ENCODE measurements around the gene PKIB.

Gene PKIB

GRCh38 chr6:122709922-122710512 is 99.8 kb downstream of the PKIB start:
- no peak for DNase-seq (ENCODE audit: low read depth in 1 of 2, low spot score in 1 of 2)

DNA sequence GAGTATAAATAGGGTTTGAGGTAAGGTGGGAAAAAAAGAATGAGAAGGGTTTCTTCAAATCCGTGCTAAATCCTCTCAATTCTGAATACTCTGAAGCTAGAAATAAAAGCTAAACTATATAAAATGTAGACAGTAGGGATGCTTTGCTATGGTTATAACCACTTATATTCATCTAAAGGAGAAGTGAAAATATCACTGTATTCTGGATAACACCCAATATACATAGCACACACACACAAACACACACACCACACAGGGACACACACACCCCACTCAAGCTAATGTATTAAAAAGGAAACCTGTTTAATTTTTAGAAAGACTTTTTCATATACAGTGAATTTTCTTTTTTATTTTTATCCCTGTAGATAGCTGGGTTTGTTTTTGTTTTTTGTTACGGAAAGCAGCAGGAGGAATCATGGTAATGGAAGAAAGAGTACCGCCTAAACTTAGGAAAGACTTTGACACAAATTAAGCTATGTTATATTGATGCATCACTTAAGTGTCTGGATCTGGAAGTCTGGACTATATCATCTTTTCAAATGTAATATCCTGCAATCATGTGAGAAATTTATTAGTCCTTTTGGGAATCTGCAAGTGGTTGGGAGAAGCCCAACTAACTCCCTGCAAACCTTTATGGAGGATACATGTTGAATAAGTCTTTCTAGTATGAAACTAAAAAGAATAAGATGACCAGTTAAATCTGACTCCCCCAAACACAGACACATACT is 100.9 kb downstream of the PKIB start:
- DNase-seq (ENCODE audit: low read depth in 1 of 2, low spot score in 1 of 2) = no peak

- no peak for DNase-seq (ENCODE audit: low read depth in 1 of 2, low spot score in 1 of 2)
These were observed 101.9 kb downstream of the PKIB start for GRCh38 chr6:122712093-122712447.

- DNase-seq (ENCODE audit: low read depth in 1 of 2, low spot score in 1 of 2) = no peak
These were observed 102.4 kb downstream of the PKIB start for GRCh38 chr6:122712448-122713137.

DNA sequence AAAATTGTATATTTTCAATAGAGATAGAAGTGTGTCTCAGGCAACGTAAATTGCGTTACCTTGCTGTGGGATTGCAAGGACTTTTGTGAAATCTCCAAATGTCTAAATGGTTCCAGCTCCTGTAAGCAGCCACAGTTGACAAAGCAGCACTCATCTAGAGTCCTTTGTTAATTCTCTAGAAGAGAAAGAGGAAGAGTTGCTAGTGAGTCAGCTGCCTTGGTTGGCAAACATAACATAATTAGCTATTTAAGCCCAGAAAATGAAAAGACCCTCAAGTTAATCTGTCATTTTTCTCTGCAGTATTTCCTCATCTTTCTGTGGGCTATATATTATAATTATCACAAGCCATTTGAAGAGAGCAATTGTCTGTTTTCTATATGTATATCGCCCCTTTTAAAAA is 102.9 kb downstream of the PKIB start:
- no peak for DNase-seq (ENCODE audit: low read depth in 1 of 2, low spot score in 1 of 2)

- DNase-seq (ENCODE audit: low read depth in 1 of 2, low spot score in 1 of 2) = no peak
These were observed 103.9 kb downstream of the PKIB start for GRCh38 chr6:122714059-122714458.

GRCh38 chr6:122715725-122716124 is 105.5 kb downstream of the PKIB start:
- DNase-seq (ENCODE audit: low read depth in 1 of 2, low spot score in 1 of 2) = no peak

DNA sequence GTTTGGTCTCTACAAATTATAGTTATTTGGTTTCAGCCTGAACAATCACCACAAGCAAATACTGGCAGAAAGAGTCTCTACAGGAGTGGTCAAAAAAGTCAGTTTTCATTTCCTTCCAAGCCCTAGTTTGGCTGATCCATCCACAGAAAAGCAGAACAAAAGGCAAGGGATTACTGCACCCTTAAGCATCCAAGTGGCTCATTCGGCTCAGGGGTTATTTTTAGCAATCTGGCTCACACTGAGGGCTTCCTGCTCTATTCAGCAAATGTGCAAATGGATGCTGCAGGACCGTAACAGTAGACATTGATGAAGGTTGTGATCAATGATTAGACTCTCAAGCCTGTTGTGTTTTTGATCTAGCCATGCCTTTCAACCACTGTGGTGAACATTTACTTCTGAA is 107.1 kb downstream of the PKIB start:
- DNase-seq (ENCODE audit: low read depth in 1 of 2, low spot score in 1 of 2) = no peak

DNA sequence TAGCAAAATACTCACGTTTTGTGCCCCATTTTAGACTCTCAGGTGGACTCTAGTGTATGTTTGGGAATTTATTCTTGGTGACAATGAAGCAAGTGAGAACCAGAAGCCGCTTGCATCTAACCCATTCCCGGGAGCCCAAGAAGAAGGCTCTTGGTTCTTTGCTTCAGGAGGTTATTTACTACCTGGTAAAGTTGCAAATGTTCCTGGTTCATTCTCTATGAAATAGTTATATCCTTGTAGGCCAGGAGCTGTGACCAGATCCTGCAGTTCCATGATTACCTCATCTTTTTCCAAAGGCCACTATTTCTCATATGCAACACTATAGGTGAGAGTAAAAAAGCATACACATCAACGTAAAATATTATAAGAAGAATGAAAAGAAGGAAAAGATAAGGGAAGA is 108.4 kb downstream of the PKIB start:
- no peak for DNase-seq (ENCODE audit: low read depth in 1 of 2, low spot score in 1 of 2)

GRCh38 chr6:122719176-122719575 is 109.0 kb downstream of the PKIB start:
- no peak for DNase-seq (ENCODE audit: low read depth in 1 of 2, low spot score in 1 of 2)

DNA sequence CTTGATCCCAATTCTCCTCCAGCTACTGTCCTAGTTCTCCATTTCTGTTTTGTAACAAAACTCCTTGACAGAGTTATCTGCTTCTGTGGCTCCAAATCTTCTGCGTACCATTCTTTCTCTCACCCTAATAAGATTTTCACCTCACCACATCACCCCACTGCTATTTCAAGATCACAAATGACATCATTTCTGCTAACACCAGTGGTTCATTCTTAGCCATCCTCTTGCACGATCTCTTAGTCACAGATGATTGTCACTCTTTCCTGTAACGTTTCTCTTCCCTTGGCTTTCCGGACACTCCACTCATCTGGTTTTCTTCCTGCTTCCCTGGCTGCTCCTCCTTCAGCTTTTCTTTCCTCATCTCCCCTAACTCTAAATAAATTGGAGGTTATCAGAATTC is 112.5 kb downstream of the PKIB start:
- DNase-seq (ENCODE audit: low read depth in 1 of 2, low spot score in 1 of 2) = no peak

DNA sequence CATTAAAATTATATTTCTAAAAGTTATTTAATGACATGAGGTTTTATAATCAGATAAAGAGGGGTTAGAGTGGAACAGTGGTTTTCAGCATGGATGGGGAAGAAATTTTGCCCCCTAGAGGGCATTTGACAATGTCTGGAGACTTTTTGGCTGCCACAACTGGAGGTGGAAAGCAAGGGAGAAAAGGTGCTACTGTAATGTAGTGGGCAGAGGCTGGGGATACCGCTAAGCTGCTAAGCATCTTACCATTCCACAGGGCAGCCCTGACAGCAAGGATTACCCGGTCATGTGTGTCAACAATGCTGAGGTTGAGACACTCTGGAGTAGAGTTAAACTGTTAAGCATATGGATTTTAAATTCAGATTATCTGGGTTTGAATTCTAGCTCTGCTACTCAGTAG is 116.4 kb downstream of the PKIB start:
- DNase-seq (ENCODE audit: low read depth in 1 of 2, low spot score in 1 of 2) = no peak

DNA sequence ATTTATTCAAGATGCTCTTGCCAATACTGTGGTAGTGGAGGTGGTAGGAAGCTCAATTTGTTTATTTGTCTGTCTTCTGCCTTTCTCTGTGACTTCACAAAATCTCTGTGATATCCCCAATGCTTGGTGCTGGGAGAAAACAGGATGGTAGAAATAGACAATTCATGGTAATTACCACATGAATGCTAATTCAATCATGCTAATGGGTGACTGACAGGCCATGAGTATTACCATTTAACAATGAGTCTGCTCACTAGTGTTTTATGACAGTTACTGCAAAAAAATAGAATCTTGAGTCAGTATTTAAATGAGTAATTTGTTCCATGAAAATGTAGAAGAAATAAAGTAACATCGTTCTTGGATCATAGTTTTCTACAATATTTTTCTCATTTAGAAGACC is 117.0 kb downstream of the PKIB start:
- no peak for DNase-seq (ENCODE audit: low read depth in 1 of 2, low spot score in 1 of 2)

- no peak for DNase-seq (ENCODE audit: low read depth in 1 of 2, low spot score in 1 of 2)
These were observed 120.1 kb downstream of the PKIB start for GRCh38 chr6:122730334-122730733.

DNA sequence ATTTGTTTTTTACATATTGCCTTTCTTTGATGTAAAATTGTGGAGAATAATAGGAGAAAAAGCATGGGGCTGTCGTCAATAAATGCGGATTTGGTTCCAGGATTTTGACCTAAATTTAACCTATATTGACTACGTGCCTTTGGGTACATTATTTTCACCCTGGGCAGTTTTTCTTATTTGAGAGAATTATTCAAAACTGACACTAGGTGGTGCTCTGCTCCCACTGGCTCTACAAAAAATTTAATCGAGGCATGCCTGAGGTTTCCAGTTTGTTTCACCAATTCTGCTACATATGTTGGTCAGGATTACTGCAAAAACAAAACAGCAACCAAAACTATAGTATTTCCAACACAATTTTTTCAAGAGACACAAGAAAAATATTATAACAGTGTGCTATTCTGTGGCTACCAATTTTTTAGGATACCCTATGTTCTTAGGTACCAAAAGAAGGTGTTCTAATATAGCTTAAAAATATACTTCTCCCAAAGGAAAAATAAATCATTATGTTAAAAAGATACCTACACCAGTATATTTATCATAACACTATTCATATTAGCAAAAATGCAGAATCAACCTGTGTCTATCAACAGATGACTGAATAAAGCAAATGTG is 120.7 kb downstream of the PKIB start:
- DNase-seq (ENCODE audit: low read depth in 1 of 2, low spot score in 1 of 2) = no peak

GRCh38 chr6:122733259-122733658 is 123.1 kb downstream of the PKIB start:
- DNase-seq (ENCODE audit: low read depth in 1 of 2, low spot score in 1 of 2) = no peak

GRCh38 chr6:122734529-122735395 is 124.6 kb downstream of the PKIB start:
- no peak for DNase-seq (ENCODE audit: low read depth in 1 of 2, low spot score in 1 of 2)

- no peak for DNase-seq (ENCODE audit: low read depth in 1 of 2, low spot score in 1 of 2)
These were observed 125.4 kb downstream of the PKIB start for GRCh38 chr6:122735582-122735981.

DNA sequence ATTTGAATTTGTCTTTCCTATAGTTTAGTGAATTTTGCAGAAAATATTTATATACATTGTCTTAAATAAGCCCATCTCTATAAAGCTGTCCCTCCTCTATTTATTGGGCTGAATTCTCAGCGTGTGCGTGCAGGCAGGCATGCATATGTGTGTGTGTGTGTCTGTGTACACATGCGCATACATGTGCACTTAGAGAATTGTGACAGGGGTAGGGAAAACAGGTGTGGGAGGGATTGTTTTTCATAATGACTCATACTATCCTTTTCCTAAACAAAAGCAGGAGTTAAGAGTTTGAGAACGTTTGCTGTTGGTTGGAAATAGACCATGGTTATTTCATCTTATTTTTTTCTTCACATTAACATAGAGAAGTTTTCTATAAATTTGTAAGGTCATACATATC is 126.0 kb downstream of the PKIB start:
- DNase-seq (ENCODE audit: low read depth in 1 of 2, low spot score in 1 of 2) = no peak

DNA sequence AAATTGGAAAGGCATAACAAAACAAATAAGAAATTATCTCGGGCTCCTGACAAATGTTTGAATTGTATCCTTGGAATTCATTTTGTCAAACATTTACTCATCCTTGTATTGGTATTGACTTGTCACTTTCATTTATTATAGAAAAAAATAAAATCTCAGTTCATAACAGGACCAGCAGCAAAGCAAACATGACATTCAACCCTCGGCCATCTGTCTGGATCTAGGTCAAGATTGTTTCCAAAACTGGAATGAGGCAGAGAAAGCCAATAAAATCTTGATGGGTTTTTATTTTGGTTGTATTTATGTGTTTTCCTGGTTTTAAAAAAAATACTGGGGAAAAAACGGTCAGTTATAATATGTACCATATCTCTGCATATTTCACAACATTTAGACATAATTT is 126.4 kb downstream of the PKIB start:
- no peak for DNase-seq (ENCODE audit: low read depth in 1 of 2, low spot score in 1 of 2)

GRCh38 chr6:122740091-122740490 is 129.9 kb downstream of the PKIB start:
- DNase-seq (ENCODE audit: low read depth in 1 of 2, low spot score in 1 of 2) = no peak
